ENCODE measurements around the gene GSDME.
A peak's percentile ranks its signal among the peaks of the same experiment; 100 is the strongest.
"Not testable (repeated sequence)": the region's sequence is repeated elsewhere in the genome, so short reads cannot be mapped to it uniquely, and the experiment has no call there.

The GSDME gene

DNA sequence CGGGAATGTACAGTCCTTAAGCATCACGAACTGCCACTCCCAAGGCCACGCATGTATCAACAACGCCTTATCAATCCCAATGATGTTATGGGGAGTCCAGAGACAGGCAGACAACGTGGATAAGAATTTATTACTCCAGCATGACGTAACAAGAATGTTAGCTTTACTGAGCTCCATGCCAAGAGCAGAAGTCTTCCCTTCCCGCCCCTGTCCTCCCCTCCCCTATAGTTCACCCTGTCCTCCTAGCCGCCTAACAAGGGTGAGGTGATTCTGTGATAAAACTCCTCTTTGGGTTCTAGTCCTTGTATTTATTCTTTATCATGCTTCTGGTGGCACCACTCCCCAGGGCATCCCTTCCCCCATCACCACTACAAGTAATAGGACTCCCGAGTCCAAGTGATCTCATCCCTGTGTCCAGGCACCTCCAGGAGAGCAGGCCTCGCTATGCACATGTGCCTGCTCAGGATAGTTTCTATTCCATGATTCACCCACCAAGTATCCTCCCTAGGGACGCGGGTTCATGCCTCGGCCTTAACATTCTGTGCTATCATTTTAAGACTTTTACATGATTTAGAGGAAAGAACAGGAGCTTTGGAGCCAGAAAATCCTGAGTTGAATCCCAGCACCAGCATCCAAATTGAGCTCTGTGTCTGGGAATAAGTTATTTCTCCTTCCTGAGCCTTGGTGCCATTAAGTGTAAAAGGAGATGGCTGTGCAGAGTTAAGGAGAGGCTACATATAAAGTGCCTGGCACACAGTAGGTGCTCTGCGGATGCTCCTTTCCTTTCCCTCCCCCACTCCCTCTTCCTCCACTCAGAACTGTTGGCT, 15.4 kb downstream of the GSDME start:
- no peak for DNase-seq

DNA sequence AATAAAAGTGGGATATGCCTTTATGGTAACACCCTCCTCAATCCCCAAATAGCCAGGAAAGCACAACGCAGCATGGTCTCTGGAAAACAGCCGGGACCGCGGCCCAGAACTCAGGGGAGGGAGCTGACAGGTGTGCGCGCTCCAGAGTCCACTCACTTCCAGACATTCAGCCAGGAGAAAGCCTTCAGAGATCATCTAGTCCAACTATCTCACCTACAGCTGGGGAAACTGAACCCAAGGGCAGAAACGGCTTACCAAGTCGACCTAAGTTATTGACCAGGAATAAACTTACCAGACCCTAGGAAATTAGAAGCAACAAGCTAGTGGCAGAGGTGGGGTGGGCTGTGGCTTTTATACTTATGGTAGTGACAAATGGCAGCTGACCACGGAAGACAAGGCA, 16.4 kb downstream of the GSDME start:
- no peak for DNase-seq

DNA sequence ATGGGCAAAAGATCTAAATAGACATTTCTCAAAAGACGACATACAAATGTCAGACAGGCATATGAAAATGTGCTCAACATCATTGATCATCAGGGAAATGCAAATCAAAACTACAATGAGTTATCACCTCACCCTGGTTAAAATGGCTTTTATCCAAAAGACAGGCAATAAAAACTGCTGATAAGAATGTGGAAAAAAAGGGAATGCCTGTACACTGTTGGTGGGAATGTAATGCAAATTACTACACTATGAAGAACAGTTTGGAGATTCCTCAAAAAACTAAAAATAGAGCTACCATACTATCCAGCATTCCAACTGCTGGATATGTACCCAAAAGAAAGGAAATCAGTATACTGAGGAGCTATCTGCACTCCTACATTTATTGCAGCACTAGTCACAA, 18.0 kb downstream of the GSDME start:
- DNase-seq, result no peak

DNA sequence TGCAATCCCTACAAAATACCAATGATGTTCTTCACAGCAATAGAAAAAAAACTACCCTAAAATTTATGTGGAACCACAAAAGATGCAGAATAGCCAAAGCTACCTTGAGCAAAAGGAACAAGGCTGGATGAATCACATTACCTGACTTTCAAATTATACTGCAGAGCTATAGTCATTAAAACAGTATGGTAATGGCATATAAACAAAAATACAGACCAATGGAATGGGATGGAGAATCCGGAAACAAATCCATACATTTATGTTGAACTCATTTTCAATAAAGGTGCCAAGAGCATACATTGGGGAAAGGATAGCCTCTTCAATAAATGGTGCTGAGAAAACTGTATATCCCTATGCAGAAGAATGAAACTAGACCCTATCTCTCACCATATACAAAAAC, 18.7 kb downstream of the GSDME start:
- DNase-seq, result no peak

DNA sequence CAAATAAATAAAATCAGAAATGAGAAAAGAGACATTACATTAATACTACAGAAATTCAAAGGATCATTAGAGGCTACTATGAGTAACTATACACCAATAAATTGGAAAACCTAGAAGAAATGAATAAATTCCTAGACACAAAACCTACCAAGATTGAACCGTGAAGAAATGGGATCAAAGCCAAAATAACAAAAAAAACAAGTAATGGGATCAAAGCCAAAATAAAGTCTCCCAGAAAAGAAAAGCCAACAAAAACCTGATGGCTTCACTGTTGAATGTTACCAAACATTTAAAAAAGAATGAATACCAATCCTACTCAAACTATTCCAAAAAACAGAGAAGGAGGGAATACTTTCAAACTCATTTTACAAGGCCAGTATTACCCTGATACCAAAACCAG, 20.0 kb downstream of the GSDME start:
- DNase-seq, result no peak

DNA sequence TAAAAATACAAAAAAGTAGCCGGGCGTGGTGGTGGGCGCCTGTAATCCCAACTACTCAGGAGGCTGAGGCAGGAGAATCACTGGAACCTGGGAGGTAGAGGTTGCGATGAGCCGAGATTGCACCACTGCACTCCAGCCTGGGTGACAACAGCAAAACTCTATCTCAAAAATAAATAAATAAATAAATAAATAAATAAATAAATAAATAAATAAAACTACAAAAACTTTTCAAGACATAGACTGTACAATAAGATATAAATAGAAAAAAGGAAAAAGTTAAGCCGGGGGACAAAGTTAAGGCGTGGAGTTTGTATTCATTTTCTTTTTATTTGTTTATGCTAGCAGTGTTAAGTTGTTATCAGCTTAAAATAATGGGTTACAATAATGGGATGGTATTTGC, 21.7 kb downstream of the GSDME start:
- DNase-seq, result not testable (repeated sequence)

DNA sequence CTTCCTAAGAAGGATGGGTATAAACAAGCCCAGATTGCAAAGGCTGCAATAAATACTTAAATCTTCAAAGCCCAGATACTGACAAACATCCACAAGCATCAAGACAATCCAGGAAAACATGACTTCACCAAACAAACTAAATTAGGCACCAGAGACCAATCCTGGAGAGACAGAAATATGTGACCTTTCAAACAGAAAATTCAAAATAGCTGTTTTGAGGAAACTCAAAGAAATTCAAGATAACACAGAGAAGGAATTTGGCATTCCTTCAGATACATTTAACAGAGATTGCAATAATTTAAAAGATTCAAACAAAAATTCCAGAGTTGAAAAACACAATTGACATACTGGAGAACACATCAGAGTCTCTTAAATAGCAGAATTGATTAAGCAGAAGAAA, 23.0 kb downstream of the GSDME start:
- no peak for DNase-seq

DNA sequence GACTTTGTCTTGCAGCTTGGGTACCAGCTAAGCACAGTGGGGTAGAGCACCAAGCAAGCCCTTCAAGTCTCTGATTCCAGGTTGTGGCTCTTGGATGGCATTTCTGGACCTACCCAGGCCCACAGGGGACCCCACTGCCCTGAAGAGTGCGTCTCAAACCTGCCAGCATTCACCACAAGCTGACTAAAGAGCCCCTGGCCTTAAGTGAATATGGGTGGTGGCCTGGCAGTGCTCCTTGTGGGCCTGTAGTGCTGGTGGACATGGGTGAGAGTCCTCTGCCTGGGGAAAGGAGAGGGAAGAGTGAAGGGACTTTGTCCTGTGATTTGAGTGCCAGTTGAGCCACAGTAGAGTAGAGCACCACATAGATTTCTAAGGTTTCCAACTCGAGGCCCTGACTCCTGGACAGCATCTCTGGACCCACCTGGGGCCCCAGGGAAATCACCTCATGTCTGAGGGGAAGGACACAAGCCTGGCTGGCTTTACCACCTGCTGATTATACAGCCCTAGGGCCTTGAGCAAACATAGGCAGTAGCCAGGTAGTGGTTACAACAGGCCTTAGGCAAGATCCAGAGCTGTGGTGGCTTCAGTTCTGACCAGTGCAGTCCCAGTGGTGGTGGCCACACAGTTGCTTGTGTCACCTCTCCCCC, 23.7 kb downstream of the GSDME start:
- no peak for DNase-seq

DNA sequence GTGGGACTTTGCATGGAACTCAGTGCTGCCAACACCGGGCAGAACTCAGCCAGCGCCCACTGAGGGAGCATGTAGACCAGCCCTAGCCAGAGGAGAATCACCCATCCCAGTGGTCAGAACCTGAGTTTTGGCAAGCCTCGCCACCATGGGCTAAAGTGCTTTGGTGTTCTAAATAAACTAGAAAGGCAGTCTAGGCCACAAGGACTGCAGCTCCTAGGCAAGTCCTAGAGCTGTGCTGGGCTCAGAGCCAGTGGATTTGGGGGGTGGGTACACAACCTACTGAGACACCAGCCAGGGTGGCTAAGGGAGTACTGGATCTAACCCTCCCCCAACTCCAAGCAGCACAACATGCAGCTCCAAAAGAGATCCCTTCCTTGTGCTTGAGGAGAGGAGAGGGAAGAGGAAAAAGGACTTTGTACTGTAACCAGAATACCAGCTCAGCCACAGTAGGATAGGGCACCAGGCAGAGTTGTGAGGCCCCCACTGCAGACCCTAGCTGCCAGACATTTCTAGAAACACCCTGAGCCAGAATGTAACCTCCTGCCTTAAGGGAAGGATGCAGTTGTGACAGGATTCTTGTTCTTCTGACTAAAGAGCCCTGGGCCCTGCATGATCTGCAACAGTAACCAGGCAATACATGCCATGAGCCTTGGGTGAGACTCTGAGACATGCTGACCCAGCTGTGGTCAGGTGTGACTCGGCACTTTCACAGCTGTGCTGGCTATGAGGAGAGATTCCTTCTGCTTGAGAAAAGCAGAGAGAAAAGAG, 24.4 kb downstream of the GSDME start:
- DNase-seq, result no peak

DNA sequence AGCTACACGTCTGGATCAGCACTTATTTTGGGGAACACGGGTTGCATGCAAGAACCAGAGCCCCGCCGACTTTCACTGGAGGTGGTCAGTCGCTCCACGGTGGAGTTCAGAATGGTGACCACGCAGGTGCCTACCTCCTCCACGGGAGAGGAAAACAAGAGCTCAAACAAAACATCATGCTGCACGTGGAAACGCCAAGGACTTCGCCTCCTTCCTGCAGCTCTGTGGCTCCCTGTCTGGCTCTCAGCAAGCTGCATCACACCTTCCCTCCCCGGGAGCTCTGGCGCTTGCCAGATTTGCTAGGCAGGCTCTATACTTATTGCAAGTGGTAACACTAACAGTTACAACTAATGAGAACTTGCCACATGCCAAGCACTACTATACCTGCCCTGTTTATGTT, 26.0 kb downstream of the GSDME start:
- no peak for DNase-seq

DNA sequence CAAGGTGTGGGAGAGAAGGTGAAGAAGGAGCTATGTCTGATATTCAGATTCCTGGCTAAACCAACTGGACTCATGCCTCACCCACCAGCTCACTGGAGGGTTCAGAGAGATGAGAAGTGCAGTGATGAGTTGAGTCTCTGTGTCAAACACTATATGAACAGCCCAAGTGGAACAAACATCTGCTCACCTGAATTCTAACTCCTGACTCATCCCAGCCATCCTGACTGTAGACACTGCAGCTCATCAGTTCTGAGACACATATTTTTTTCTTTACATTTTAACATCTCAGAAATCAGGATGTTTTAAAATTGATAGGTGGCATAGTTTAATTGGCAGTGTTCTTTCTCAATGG, 27.3 kb downstream of the GSDME start:
- DNase-seq, result no peak

DNA sequence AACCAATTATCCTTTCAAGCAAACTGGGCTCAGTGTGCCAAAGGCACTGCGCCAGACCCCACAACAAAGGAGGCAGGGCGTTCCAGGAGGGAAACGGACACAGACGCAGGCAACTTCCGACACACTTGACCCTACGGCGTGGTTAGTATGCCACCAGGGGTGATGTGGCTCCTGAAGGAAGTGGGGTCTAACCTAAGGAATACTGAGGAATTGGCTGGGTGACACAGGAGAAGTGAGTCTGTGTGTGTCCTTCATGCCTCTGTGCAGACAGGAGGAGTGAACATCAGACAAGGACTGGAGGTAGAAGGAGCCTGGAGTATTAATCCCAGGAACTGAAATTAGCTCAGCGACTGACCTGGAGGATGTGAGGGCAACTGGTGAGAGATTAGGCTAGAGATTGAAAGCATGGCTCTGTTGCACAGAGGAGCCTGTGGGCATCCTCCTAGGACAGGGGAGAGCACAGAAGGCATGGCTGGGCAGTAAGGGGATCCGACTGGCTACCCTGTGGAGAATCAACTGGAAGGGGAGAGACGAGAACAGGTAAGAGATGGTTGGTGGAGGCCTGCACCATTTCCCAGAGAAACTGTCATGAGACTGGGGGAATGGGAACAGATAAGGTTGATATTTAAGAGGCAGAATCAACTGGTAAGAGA, 27.8 kb downstream of the GSDME start:
- no peak for DNase-seq

DNA sequence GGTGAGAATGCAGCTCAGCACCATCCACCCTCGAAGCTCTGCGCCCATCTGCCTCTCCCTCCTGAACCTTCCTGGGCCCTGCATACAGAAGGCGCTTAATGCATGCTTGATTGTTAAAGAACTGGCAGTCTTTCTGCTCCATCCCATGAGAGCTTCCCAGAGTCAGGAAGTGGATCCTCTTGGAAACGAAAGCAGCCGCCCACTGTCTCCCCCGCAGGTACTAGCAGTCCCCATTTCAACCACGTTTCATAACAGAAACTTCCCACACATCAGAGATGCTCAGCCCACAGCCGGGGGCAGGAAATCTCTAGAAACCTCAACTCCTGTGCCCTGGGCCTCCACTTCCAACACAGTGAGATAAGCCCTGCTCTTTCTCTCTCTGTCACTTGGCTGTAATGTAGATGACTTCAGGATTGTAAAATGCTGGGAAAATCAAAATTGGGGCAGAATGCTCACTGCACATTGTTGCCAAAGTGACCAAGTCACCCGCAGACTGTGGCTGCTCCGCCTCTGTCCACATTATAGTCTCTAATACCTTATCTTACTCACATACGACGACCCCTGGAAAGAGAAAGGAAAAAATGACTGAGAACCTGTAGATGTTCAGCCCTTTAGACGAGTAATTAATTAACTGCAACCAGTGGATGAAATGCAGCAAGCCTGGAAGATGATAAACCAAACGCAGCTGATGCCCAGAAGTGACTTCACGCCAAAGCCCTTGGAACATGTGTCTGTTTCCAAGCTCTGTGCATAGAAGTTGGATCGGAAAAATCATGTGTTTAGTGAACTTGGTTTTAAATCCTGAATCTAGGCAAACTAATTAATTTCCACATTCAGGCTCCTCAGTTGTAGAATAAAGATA, 28.5 kb downstream of the GSDME start:
- no peak for DNase-seq

DNA sequence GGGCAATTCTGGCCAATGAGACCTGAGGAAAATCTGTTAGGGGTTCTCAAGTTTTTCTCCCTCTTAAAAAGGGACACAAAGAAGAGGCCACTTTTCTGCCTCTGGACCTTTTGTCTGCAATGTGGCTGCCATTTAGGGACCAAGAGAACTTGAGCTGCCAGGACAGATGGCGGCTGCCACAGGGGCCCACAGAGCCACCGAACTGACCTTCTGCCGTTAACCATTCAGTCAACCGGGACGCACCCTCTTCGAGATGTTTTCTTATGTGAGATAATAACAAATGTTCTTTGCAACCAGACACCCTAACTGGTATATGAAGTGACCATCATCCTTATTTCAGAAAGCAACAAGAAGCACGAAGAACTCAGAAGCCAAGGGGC, 29.2 kb downstream of the GSDME start:
- no peak for DNase-seq

DNA sequence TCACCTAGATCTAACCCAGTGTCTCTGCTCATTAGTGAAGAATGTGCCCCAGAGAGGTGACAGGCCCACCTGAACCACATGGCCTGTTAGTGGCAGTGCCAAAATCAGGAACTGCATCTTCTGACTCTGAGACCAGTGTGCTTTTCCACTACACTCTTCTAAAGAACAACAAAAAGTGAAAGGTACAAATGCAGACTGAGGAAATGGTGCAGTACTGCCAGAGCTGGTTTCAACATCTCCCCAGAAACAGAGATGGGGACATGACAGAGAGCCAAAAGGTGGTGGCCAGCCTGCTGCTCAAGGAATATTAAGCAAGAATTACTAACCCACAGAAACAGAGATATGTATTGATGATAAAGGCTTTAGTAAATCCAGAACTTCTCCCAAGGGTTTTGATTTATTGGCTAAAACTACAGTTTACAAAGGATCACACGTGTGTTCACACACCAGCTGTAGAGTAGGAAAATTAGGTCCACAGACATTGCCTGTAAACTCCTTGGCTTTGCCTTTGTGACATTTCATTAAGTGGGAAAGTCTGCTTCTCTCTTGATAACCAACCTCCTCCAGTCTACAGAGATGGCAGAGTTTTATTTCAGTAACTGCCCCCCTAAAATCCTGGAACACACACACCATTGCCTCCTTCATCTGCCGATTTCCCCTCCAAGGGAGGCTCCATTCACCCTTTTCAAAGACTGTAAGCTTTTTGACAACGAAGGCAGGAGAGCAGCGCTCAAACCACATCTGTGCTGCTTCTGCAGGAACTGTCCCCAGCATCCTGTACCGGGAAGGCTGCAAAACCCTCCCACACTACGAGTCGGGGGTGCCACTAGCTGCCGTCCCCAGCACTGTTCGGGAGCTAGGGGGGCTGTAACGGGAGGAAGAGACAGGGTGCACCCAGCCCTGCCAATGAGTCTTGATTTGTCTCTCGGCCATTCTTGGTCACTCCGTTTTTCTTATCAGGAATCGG, 29.8 kb downstream of the GSDME start:
- no peak for DNase-seq

DNA sequence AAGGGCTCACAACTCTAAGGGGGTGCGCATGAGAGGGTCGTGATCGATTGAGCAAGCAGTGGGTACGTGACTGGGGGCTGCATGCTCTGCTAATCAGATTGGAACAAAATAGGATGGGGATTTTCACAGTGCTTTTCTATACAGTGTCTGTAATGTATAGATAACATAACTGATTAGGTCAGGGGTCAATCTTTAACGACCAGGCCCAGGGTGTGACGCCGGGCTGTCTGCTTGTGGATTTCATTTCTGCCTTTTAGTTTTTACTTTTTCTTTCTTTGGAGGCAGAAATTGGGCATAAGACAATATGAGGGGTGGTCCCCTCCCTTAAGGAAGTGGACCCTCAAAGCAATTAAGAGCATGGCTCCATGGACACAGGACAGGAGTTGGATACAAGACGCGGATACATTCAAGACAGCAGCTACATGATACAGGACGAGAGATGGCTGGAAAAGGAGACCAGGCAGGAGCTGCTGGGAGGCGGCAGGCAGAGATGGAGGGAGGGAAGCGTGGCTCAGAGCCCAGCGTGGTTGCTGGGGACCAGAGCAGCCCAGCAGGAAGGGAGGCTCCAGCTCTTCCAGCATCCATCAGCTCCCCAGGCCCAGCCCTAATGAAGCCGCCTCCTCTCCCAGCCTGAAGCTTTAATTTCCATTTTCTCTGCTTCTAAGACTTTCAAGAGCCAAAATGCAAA, 31.6 kb downstream of the GSDME start:
- DNase-seq, result no peak

DNA sequence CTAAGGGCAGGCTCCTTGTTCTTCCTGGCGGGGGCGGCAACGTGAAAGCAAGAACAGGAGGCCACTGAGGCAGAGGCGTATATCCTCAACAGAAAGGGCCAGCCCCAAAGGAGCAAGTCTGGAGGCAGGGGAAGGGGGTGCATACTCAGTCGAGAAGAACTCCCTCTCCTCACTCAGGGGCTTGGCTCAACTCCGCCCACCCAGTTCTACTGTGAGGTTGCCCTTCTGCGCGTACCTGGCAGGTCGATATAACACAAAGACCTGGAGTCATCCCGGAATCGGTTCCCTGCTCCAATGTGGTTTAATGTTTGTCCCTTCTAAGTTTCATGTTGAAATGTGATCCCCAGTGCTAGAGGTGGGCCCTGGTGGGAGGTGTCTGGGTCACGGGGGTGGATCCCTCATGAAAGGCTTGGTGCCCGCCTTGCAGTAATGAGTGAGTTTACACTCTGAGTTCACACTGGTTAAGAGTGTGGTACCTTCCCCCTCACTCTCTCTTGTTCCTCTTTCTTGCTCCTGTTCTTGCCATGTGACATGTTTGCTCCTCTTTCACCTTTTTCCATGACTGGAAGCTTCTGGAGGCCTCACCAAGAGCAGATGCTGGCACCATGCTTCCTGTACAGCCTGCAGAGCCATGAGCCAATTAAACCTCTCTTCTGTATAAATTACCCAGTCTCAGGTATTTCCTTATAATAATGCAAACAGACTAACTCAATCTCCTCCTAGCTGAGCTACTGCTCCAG, 32.6 kb downstream of the GSDME start:
- peak in 1 of 2 donors; percentile 4 for DNase-seq

DNA sequence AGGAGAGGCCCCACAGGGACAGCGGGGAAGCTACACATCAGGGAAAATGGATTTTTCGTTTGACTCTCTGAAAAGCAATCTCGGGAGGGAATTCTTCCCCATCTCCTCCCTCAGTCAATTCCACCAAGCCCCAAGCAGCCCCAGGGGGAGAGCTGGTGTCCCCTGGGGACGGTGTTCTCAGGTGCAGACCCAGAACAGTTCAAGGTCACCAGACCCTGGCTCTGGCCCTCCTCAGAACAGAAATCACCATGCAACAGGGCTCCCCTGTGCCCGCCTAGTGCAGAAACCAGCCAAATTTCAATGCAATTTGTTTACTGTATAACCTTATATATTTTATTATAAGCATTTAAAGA, 34.1 kb downstream of the GSDME start:
- no peak for DNase-seq

DNA sequence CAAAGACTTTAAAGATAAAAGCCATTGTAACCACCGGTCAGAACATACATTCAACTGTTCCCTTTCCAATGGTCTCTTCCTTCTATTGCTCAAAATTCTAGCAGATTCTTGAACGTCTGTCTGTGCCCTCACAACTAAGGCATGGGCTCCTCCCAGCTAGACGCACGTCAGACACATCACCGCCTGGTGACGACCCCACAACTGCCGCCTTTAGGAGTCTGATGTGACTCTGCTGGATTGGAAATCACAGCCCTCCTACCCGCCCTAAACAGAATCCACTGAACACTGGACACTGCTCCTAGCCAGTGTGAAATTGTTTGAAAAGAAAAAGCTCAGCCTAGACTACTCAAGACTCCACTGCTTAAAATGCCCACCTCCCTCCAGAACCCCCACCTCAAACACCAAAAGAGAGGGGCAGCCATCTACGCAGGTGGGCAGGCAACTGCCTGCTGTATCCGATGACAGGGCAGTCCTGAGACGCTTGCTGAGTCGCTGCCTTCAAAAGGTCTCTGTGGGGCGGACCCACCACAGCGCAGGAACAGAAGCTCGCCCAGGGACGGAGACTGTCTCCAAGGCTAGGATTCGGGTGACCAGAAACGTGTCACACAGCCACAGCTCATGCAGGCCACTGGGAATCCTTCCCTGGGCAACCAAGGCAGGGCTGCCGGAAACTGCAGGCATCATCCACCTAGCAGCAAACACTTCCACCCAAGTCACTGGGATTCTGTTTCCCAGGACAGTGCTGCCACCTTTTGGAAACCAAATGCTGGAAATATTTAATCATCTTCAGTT, 34.7 kb downstream of the GSDME start:
- peak in 1 of 2 donors; percentile 8 for DNase-seq

Measured in CD4-positive, alpha-beta T cell treated with Interleukin-4 for 1 hour (primary cell).